Activated CD4-positive, alpha-beta memory T cell treated with anti-CD3 and anti-CD28 coated beads for 36 hours (primary cell): Measurements from ENCODE around the gene TEX36. TPM values are rescaled to one million over a fixed set of nuclear protein-coding genes. Genes with fewer than 3 reads are reported as not detected.

Source experiments
- CTCF ChIA-PET: fragments of 350-600 bp; sonication (Branson Sonifier 250); formaldehyde crosslinking; loops from one replicate; lab custom pipeline; 2021; ENCODE audit warnings: antibody characterized with exemption, inconsistent platforms; lab: Charles Lee
- POLR2A ChIA-PET: fragments of 350-600 bp; sonication (Branson Sonifier 250); formaldehyde crosslinking; loops from one replicate; lab custom pipeline; 2021; ENCODE audit warnings: antibody characterized with exemption; lab: Charles Lee
- DNase-seq: peaks from one replicate; pipeline ENCODE4 v3.0.0-alpha.2; 2020
- H3K27ac Mint-ChIP-seq: one replicate; pipeline ENCODE4 v1.8.0; 2021; ENCODE audit warnings: mixed read lengths
- H3K27me3 Mint-ChIP-seq: one replicate; pipeline ENCODE4 v1.8.0; 2021; ENCODE audit warnings: mixed read lengths
- H3K36me3 Mint-ChIP-seq: one replicate; pipeline ENCODE4 v1.8.0; 2021; ENCODE audit warnings: mixed read lengths
- H3K4me1 Mint-ChIP-seq: one replicate; pipeline ENCODE4 v1.8.0; 2021; ENCODE audit warnings: low read depth, mixed read lengths
- H3K4me3 Mint-ChIP-seq: one replicate; pipeline ENCODE4 v1.8.0; 2021; ENCODE audit warnings: mild to moderate bottlenecking, mixed read lengths
- H3K9me3 Mint-ChIP-seq: one replicate; pipeline ENCODE4 v1.8.0; 2021; ENCODE audit warnings: mixed read lengths
- intact Hi-C: fragments of 100-400 bp; cut with micrococcal nuclease; formaldehyde crosslinking; loops from one replicate; pipeline ENCODE4 v1.15.1; 2023
- total RNA-seq, 2 experiments: library from RNA; stranded (reverse); gene quantifications; one replicate each; pipeline ENCODE4 v1.2.3, GENCODE V29; 2021

TEX36 gene
- total RNA-seq, 2 experiments from 2014 or later: not detected

DNA sequence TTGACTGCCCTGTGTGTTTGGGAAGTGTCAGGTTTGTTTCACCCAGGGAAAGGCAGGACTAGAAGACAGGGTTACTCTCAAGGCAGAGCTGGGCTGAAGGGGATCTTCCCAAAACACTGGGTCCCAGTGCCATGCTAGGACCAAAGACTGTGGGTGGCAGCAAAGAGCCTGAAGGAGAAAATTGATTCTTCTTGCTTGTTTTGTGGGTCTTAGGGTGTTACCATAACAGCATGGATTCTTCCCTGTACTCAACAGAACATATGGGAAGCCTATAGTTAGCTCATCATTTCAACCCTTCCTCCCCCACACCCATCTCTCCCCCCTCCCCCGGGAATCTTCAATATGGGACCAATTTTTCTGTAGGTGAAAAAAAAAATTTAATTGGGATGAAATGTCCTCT, 42.3 kb downstream of the TEX36 start:
- ChIA-PET POLR2A (no interaction called here), CTCF (no interaction called here)
- Mint-ChIP-seq H3K4me3 (no peak overlapping the region), H3K27me3 (peaks cover 7% of the 10 kb centered on the region), H3K4me1 (no peaks in the 10 kb centered on the region), H3K27ac (no peak overlapping the region), H3K9me3 (no peaks in the 10 kb centered on the region), H3K36me3 (no peaks in the 10 kb centered on the region)
- no peak for DNase-seq
- intact Hi-C loops: no loop called here

DNA sequence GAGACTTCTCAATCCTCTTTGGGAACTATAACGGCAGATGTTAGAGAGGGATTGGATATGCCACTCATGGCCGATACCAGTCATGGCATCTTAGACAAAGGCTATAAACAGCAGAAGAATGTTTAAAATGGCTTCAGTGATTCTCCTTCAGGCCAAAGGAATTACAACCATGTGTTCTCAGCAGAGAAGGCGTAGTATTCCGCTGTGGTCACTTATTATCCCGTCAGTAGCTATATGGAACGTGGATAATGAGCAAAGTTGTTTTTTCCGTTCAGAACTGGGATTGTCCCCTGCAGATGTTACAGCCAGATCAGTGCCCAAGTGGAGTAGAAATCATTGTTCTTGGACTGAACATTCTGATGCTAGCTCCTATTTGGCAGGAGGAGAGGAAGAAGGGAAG, 43.1 kb downstream of the TEX36 start:
- H3K27me3 Mint-ChIP-seq: peaks cover 7% of the 10 kb centered on the region

DNA sequence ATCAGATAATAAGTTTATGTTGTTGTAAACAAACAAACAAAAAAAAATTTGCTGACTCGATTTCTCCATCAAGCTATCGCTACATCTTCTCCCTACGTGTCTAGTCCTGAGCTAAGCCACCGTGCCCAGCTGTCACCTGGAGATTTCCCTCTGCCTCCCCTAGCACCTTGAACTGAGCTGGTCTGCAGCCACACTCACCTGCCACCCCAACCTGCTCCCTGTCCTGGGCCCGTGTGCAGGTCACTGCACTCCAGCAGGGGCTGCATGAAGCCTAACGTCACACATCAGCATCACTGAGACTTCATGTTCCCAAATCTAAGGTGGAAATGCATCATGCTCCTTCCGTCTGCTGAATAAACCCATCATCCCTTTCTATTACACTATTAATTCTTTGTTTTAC, 44.4 kb downstream of the TEX36 start:
- H3K4me3 Mint-ChIP-seq: no peak overlapping the region
- H3K36me3 Mint-ChIP-seq: no peaks in the 10 kb centered on the region
- no peaks in the 10 kb centered on the region for H3K4me1 Mint-ChIP-seq
- intact Hi-C loops: no loop called here
- H3K27me3 Mint-ChIP-seq: peaks cover 7% of the 10 kb centered on the region
- POLR2A ChIA-PET: no interaction called here
- H3K27ac Mint-ChIP-seq: no peak overlapping the region
- CTCF ChIA-PET: no interaction called here
- no peaks in the 10 kb centered on the region for H3K9me3 Mint-ChIP-seq
- DNase-seq: no peak

More for the DNA sequence above, 43.1 kb downstream of the TEX36 start:
- CTCF ChIA-PET: no interaction called here
- Mint-ChIP-seq H3K9me3 (no peaks in the 10 kb centered on the region), H3K4me1 (no peaks in the 10 kb centered on the region), H3K4me3 (no peak overlapping the region), H3K27ac (no peak overlapping the region), H3K36me3 (no peaks in the 10 kb centered on the region)
- POLR2A ChIA-PET: no interaction called here
- no peak for DNase-seq
- intact Hi-C loops: no loop called here

DNA sequence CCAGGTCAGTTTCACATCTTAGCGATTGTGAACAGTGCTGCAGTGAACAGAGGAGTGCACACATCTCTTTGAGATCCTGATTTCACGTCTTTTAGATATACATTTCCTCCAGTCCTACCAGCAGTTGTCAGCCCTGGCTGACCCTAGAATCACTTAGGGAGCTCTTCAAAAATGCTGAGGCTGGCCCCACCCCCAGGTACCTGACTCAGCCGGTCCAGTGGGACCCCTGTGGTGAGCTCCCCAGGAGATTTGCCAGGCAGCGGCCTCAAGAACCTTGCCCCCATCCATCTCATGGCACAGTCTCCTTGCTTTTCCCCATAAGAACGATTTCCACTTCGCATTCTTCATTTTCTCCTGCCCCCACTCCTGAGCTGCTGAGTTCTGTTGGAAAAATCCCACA, 45.5 kb downstream of the TEX36 start:
- H3K27me3 Mint-ChIP-seq: peaks cover 7% of the 10 kb centered on the region
- intact Hi-C loops: no loop called here
- no peak overlapping the region for H3K27ac Mint-ChIP-seq
- no peak for DNase-seq
- CTCF ChIA-PET: no interaction called here
- H3K4me1 Mint-ChIP-seq: no peaks in the 10 kb centered on the region
- H3K9me3 Mint-ChIP-seq: no peaks in the 10 kb centered on the region
- H3K36me3 Mint-ChIP-seq: no peaks in the 10 kb centered on the region
- POLR2A ChIA-PET: no interaction called here
- H3K4me3 Mint-ChIP-seq: no peak overlapping the region

DNA sequence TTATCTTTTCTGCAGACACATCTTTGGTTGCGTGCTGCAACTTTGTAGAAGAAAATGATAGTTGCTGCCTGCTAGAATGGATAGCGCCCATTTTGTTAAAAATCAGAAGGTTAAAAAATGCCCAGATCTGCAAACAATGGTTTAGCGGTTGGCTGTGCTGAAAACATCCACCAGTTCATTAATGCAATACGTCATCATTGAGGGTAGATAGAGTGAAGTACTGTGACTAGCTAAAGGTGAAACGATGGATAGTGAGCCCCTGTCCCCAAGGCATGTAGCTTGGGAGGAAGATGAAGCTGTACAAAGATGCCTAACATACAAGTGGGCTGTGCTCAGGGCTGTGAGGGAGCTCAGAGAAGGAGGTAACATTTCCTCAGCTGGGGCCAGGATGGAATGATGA, 48.4 kb downstream of the TEX36 start:
- Mint-ChIP-seq H3K4me3 (no peak overlapping the region), H3K27ac (no peak overlapping the region), H3K27me3 (peaks cover 2% of the 10 kb centered on the region), H3K36me3 (no peaks in the 10 kb centered on the region), H3K9me3 (no peaks in the 10 kb centered on the region), H3K4me1 (no peaks in the 10 kb centered on the region)
- ChIA-PET CTCF (no interaction called here), POLR2A (no interaction called here)
- no peak for DNase-seq
- intact Hi-C loops: no loop called here

DNA sequence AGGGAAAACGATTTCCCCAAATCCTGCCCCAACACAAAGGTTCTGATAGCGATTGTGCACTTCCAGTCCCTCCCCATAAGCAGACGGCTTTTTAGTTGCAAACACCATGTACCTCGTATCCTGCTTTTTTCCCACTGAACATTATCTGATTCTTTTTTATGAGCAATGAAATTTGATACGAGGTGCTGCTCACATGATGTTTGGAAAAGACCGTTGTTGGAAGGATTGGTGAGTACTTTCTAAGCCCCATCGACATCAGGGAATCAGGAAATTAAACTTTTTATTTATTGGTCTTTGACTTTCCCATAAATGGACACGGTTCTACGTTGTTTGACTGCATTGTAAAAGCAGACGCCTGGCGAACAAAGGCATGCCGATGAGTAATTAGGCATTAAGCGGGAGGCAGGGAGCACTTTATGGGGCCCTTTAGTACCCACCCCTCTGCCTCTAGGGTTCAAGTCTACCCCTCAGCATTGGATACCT, 49.4 kb downstream of the TEX36 start:
- Mint-ChIP-seq H3K36me3 (no peaks in the 10 kb centered on the region), H3K9me3 (no peaks in the 10 kb centered on the region), H3K4me1 (no peaks in the 10 kb centered on the region), H3K27ac (no peak overlapping the region), H3K4me3 (no peak overlapping the region), H3K27me3 (peaks cover 2% of the 10 kb centered on the region)
- POLR2A ChIA-PET: no interaction called here
- CTCF ChIA-PET: no interaction called here
- no peak for DNase-seq
- intact Hi-C loops: no loop called here

DNA sequence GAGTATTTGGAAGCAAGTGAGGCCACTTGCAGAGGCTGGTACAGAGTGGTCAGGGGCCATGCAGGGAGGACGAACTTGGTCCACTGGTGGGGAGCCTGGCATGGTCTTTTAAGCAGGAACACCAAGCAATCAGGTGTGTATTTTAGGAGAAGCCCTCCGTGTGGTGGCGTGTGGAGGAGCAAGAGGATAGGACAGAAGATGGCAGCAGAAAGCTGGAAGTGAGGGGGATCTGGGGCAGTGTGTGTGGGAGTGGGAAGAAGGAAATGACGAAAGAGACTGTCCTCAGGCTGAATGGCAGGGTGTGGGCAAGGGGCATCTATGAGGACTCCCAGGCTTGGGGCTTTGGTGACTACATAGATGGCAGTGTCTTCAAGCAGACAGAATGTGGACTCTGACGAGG, 51.2 kb downstream of the TEX36 start:
- H3K27ac Mint-ChIP-seq: no peak overlapping the region
- H3K36me3 Mint-ChIP-seq: no peaks in the 10 kb centered on the region
- no peak overlapping the region for H3K4me3 Mint-ChIP-seq
- peaks cover 2% of the 10 kb centered on the region for H3K27me3 Mint-ChIP-seq
- H3K9me3 Mint-ChIP-seq: no peaks in the 10 kb centered on the region
- ChIA-PET CTCF (no interaction called here), POLR2A (no interaction called here)
- intact Hi-C loops: no loop called here
- H3K4me1 Mint-ChIP-seq: no peaks in the 10 kb centered on the region
- DNase-seq: no peak

DNA sequence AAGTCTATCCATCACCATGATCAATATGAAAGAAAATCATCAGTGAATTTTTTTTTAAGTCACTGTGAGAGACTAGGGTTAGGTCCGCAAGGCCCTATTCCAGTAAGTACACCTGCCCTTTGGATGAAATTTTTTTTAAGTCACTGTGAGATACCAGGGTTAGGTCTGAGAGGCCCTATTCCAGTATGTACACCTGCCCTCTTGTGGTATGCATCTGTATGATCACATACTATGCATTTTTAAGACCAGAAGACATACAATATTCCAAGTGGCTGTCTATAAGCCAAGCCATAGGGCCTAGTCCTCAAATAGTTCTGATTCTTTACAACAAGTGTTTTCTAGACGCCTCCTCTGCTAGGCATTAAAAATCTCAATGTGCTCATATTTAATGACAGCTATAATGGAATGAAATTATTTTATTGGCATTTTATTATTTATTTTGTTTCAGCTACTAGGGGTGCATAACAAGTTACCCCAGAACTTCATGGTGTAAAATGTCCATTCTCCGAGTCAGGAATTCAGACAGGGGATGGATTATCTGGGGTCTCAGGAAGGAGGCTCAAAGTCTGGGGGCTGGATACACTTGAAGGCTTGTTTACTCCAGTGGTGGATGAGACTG, 53.1 kb downstream of the TEX36 start:
- no peak for DNase-seq
- Mint-ChIP-seq H3K4me3 (no peak overlapping the region), H3K27me3 (peaks cover 5% of the 10 kb centered on the region), H3K4me1 (no peaks in the 10 kb centered on the region), H3K9me3 (no peaks in the 10 kb centered on the region), H3K27ac (no peak overlapping the region), H3K36me3 (no peaks in the 10 kb centered on the region)
- ChIA-PET POLR2A (interaction anchor here (0.6 kb wide), 1 partner anchor 94 kb away, joined by 5 read pairs; no protein-coding TSS in a partner anchor), CTCF (no interaction called here)
- intact Hi-C loops: no loop called here

DNA sequence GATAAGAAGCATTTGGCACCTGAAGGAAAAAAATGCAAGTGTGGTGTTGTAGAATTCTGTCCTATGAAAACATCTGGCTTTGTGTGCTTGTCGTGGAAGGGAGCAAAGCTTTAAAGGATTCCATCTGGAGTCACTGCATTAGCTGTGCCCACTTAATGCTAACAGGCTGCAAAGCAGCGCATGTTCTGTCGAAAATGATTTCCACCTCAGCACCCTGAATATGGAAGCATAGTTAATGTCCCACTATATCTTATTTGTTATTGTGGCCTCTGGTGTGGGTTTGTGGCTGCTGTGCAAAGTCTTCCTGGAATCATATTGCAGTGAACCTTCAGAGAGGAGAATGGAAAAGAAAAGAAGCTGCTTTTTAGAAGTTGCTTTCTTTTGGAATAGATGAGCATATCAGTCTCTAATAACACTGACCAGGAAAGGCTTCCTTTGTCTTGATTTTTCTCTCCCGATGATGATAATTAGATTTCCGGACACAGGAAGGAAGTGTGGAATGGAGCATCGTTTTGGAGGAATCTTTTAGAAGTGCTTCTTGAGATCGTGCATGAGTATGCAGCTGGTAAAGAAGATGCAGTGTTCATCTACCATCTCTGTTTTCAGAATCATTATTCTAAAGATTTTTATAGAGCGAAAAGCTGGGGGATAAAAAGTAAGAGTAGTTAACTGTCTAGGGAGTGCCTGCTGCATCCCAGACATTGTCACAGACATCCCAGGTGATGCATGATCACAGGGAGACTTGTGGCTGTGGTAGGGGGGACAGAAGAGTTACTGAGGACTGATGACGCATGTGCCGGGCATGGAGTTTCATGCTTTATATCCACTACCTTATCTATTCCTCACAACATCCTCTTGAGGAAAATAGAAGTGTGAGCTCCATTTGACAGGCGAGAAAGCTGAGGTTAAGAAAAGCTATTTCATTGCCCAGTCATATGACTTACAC, 54.6 kb downstream of the TEX36 start:
- Mint-ChIP-seq H3K27me3 (peaks cover 6% of the 10 kb centered on the region), H3K4me3 (no peak overlapping the region), H3K4me1 (no peaks in the 10 kb centered on the region), H3K36me3 (no peaks in the 10 kb centered on the region), H3K27ac (no peak overlapping the region), H3K9me3 (no peaks in the 10 kb centered on the region)
- POLR2A ChIA-PET: no interaction called here
- intact Hi-C loops: no loop called here
- CTCF ChIA-PET: no interaction called here
- no peak for DNase-seq

DNA sequence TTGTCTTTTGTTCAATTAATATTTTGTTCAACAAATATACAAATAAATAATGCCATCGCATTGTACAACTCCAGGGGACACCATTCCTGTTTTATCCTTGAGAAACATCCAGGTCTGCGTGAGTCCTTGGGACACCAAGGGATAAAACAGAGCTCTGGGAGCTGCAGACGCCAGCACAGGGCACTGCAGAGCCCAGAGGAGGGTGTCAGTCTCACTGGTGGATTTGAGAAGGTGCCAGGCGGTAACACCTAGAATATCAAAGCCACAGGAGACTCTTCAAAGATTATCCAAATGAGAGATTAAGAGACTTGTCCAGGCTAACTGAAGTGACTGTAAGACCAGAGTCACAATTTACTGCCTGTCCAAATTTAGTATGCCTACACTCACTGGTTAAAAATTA, 55.3 kb downstream of the TEX36 start:
- intact Hi-C loops: no loop called here
- DNase-seq: no peak
- Mint-ChIP-seq H3K36me3 (no peaks in the 10 kb centered on the region), H3K9me3 (no peaks in the 10 kb centered on the region), H3K27ac (no peak overlapping the region), H3K27me3 (peaks cover 7% of the 10 kb centered on the region), H3K4me3 (no peak overlapping the region), H3K4me1 (no peaks in the 10 kb centered on the region)
- POLR2A ChIA-PET: no interaction called here
- CTCF ChIA-PET: no interaction called here

DNA sequence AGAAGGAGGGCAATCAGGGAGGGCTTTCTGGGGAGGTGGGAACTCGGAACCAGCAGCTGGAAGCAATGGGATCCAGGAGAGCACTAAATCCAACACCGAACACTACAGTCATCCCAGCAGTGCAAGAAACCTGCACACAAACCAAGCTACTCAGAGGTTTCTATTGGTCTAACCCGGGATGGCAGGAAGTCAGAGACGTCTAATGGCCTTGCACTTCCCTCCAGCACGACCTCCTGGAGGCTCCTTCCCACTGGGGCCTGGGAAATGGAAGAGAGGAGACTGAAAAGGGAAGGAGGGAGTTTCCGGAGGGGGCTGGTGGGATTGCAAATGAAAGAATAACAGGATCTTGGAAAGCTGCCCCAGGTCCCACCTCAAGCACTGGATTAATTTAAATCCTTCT, 56.3 kb downstream of the TEX36 start:
- ChIA-PET POLR2A (no interaction called here), CTCF (no interaction called here)
- H3K27ac Mint-ChIP-seq: no peak overlapping the region
- intact Hi-C loops: no loop called here
- no peaks in the 10 kb centered on the region for H3K36me3 Mint-ChIP-seq
- H3K9me3 Mint-ChIP-seq: no peaks in the 10 kb centered on the region
- peaks cover 13% of the 10 kb centered on the region for H3K27me3 Mint-ChIP-seq
- DNase-seq: no peak
- no peak overlapping the region for H3K4me3 Mint-ChIP-seq
- no peaks in the 10 kb centered on the region for H3K4me1 Mint-ChIP-seq

DNA sequence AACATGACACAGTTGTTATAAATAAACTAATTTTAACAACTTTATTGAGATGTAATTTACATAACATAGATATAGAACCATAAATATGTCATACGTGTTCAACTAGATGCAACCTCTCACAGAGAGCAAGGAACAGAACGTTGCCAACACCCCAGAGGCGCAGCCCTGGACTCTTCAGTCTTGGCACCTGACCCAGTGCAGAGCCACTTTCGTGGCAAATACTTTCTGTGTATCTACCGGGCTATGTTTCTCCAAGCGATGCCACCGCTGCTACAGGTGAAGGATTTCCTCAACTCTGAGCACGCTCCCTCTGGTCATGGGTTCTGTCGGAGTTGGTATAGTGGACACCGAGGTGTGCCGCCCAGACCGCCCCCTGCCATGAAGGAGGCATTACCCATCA, 57.4 kb downstream of the TEX36 start:
- no peaks in the 10 kb centered on the region for H3K9me3 Mint-ChIP-seq
- H3K27me3 Mint-ChIP-seq: peaks cover 13% of the 10 kb centered on the region
- CTCF ChIA-PET: no interaction called here
- no peaks in the 10 kb centered on the region for H3K4me1 Mint-ChIP-seq
- H3K4me3 Mint-ChIP-seq: no peak overlapping the region
- H3K36me3 Mint-ChIP-seq: no peaks in the 10 kb centered on the region
- DNase-seq: no peak
- no peak overlapping the region for H3K27ac Mint-ChIP-seq
- intact Hi-C loops: no loop called here
- POLR2A ChIA-PET: no interaction called here
